C4-2B (cell line): ENCODE measurements around the gene ZFP64.

ENCODE experiments used
- CTCF ChIP-seq: fragments of 450-650 bp; conservative IDR thresholded peaks from 2 replicates; pipeline ENCODE4 v1.5.1; 2017; ENCODE audit warnings: mild to moderate bottlenecking
- ZFX ChIP-seq: fragments of 450-650 bp; IDR thresholded peaks from 2 replicates; pipeline ENCODE4 v1.6.1; 2017

GRCh38 chr20:52178691-52179090 lies 12.9 kb downstream of the ZFP64 start:
- TF ChIP-seq CTCF (no peak), ZFX (no peak)
